Activated B cell treated with CpG ODN at 0.5 μM for 24 hours (primary cell): ENCODE measurements around the gene AAK1. TPM values are rescaled to one million over a fixed set of nuclear protein-coding genes. Genes with fewer than 3 reads are reported as not detected.

Experiments
- ATAC-seq: fragments of 200-7000 bp; cut with Tn5 transposase; one replicate; pipeline ENCODE4 v1.10.0; 2021; ENCODE audit warnings: low read depth, mild to moderate bottlenecking, moderate library complexity
- CTCF ChIA-PET: fragments of 350-600 bp; sonication (Branson Sonifier 250); formaldehyde crosslinking; loops from one replicate; lab custom pipeline; 2021; ENCODE audit warnings: antibody characterized with exemption; lab: Charles Lee
- POLR2A ChIA-PET: fragments of 350-600 bp; sonication (Branson Sonifier 250); formaldehyde crosslinking; loops from one replicate; lab custom pipeline; 2021; ENCODE audit warnings: antibody characterized with exemption; lab: Charles Lee
- DNase-seq: peaks from one replicate; pipeline ENCODE4 v3.0.0; 2022
- H3K27ac Mint-ChIP-seq: one replicate; pipeline ENCODE4 v1.8.0; 2020; ENCODE audit warnings: mixed read lengths
- H3K27me3 Mint-ChIP-seq: one replicate; pipeline ENCODE4 v1.8.0; 2021; ENCODE audit warnings: mixed read lengths
- H3K36me3 Mint-ChIP-seq: one replicate; pipeline ENCODE4 v1.8.0; 2021; ENCODE audit warnings: low read depth, mixed read lengths
- H3K4me1 Mint-ChIP-seq: one replicate; pipeline ENCODE4 v1.8.0; 2021; ENCODE audit warnings: mixed read lengths
- H3K4me3 Mint-ChIP-seq: one replicate; pipeline ENCODE4 v1.8.0; 2020; ENCODE audit warnings: mild to moderate bottlenecking, mixed read lengths
- H3K9me3 Mint-ChIP-seq: one replicate; pipeline ENCODE4 v1.8.0; 2020; ENCODE audit warnings: mixed read lengths
- CTCF ChIP-seq: fragments of 200-600 bp; IDR thresholded peaks from one replicate; pipeline ENCODE4 v1.8.0; 2022; ENCODE audit warnings: antibody characterized with exemption, mild to moderate bottlenecking
- intact Hi-C: fragments of 100-400 bp; cut with micrococcal nuclease; formaldehyde crosslinking; loops from one replicate; pipeline ENCODE4 v1.15.1; 2024
- total RNA-seq: library from RNA; stranded (reverse); gene quantifications from 2 replicates; pipeline ENCODE4 v1.2.3, GENCODE V29; 2022

AAK1 gene
- total RNA-seq, 1 donor from 2014 or later, result 4.7 TPM

DNA sequence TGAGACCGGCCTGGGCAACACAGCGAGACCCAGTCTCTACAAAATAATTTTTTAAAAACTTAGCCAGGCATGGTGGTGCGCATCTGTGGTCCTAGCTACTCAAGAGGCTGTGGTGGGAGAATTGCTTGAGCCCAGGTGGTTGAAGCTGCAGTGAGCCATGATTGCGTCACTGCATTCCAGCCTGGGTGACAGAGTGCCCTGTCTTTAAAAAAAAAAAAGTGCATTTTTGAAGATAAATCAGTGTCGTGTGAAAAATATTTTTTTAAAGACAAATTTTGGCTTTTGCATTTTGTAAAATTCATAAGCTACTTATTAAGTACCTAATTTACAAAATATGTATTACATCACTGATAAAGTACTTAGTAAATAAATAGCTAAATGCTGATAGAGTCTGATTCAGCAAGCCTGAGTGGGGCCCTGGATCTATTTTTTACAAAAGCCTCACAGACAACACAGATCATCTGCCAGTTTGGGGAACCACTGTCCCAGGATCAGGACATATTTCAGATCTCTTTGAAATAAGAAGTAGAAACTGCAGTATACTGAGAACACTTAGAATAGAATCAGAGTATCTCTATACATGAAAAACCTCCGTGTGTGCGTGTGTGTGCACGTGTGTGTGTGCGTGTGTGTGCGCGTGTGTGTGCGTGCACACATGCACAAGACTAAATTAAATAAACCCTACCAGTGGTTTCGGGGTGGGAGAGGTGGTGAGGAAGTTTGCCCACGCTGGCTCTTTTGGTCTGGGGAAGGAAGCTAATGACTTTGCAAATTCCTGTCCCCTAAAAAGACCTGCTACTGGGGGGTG lies 61.6 kb downstream of the AAK1 start:
- no peak for TF ChIP-seq CTCF
- peaks cover 12% of the 10 kb centered on the region for H3K27me3 Mint-ChIP-seq
- no peaks in the 10 kb centered on the region for H3K36me3 Mint-ChIP-seq
- ATAC-seq (no peak), DNase-seq (no peak)
- H3K9me3 Mint-ChIP-seq, result no peaks in the 10 kb centered on the region
- no peak overlapping the region for H3K27ac Mint-ChIP-seq
- CTCF ChIA-PET, result interaction anchor here (0.7 to 3.0 kb wide), 3 partner anchors 17 to 148 kb away, joined by 3 to 13 read pairs (median 3); no protein-coding TSS in a partner anchor
- POLR2A ChIA-PET, result no interaction called here
- no peak overlapping the region for H3K4me3 Mint-ChIP-seq
- intact Hi-C loops, result no loop called here
- H3K4me1 Mint-ChIP-seq, result peaks cover 10% of the 10 kb centered on the region

DNA sequence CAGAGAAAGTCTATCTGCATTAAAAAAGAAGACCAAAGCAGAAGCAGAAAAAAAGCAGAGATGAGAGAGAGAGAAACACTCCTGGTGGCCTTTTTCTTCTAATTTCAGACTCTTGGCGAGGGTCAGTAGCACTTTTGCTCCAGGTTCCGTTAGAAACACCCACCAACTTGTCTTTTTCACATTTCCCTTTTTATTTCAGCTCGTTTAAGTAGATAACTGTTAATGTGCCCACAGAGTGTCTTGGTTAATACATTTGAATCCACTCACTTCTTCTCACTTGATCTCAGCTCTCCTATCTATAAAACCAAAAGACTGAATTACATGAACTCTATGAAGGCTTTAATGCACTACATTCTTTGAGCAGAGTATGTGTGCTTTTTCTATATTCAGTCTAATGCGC lies 63.1 kb downstream of the AAK1 start:
- peaks cover 10% of the 10 kb centered on the region for H3K4me1 Mint-ChIP-seq
- H3K36me3 Mint-ChIP-seq, result no peaks in the 10 kb centered on the region
- intact Hi-C loops, result no loop called here
- H3K27me3 Mint-ChIP-seq, result peaks cover 12% of the 10 kb centered on the region
- ATAC-seq, result no peak
- POLR2A ChIA-PET, result no interaction called here
- no peak for DNase-seq
- CTCF ChIA-PET, result interaction anchor here (1.0 kb wide), 1 partner anchor 16 kb away, joined by 3 read pairs; no protein-coding TSS in a partner anchor
- H3K4me3 Mint-ChIP-seq, result no peak overlapping the region
- TF ChIP-seq CTCF, result no peak
- no peak overlapping the region for H3K27ac Mint-ChIP-seq
- H3K9me3 Mint-ChIP-seq, result no peaks in the 10 kb centered on the region

DNA sequence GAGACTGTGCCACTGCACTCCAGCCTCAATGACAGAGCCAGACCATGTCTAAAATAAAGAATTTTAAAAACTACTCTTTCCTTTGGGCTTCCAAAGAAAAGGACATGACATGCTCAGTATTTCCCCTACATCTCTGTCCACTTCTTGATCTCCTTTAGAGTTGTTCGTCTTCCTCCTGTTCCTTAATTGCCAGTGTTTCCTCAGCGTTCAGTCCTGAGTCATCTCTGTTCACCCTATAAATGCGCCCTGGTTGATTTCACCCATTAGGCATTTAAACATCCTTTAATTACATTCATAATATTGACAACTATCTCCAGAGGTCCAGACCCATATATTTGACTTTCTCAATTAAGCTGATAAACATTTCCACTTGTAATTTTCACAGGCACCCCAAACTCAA lies 64.0 kb downstream of the AAK1 start:
- DNase-seq (no peak), ATAC-seq (no peak)
- intact Hi-C loops, result no loop called here
- no peak for TF ChIP-seq CTCF
- H3K4me1 Mint-ChIP-seq, result peaks cover 10% of the 10 kb centered on the region
- no peaks in the 10 kb centered on the region for H3K9me3 Mint-ChIP-seq
- H3K36me3 Mint-ChIP-seq, result no peaks in the 10 kb centered on the region
- peaks cover 12% of the 10 kb centered on the region for H3K27me3 Mint-ChIP-seq
- no peak overlapping the region for H3K4me3 Mint-ChIP-seq
- no peak overlapping the region for H3K27ac Mint-ChIP-seq
- ChIA-PET CTCF (interaction anchor here (0.6 kb wide), 1 partner anchor 13 kb away, joined by 3 read pairs; no protein-coding TSS in a partner anchor), POLR2A (no interaction called here)

DNA sequence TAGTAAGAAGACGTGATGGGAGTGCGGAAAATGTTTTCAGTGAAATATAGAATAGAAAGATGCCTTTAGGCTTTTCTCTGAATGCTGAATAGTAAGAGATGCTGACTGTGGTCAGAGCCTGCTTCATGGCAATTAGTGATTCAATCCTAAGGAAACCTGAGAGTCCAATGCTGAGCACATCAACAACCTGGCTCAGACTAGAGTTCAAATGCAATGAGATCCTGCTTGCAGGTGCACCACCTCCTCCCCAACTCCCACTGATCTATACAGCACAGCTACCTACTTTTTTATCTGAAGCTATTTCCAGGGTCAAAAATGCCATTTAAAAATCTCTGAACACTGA lies 65.4 kb downstream of the AAK1 start:
- no peak overlapping the region for H3K27ac Mint-ChIP-seq
- ChIA-PET CTCF (no interaction called here), POLR2A (no interaction called here)
- ATAC-seq (no peak), DNase-seq (no peak)
- no peak overlapping the region for H3K4me3 Mint-ChIP-seq
- H3K27me3 Mint-ChIP-seq, result peaks cover 12% of the 10 kb centered on the region
- H3K36me3 Mint-ChIP-seq, result no peaks in the 10 kb centered on the region
- no peak for TF ChIP-seq CTCF
- intact Hi-C loops, result no loop called here
- H3K9me3 Mint-ChIP-seq, result no peaks in the 10 kb centered on the region
- peaks cover 10% of the 10 kb centered on the region for H3K4me1 Mint-ChIP-seq

DNA sequence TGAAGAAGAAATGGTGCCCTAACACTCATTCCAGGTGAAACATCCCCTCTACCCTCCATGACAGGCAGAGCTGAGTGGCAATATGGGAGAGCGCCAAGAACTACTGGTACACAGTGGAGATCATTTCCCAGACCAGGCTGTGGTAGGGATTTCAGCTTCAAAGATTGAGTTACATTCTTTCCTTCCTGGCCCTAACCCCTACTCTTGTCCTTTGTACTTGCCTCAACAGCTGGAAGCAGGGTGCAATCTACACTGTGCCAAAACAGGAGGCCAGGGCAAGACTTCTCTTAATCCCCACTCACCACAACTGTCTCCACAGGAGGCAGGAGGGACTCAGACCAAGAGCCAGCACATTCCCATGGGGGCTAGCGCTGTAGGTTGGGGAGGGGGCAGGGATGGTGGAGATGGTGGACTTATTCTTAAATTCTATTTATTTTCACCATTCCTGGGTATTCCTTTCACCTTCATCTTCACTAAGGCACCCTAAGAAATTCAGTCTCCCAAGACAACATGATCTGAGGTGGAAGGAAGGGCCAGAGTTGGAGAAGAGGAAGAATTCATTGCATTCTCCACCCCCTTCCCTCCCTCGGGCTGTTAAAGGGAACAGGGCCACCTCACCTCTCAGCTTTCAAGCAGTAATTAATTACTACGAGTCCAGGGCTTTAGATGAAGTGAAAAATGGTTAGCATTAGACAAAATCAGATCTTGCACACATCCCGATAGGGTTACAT lies 65.9 kb downstream of the AAK1 start:
- no peak overlapping the region for H3K27ac Mint-ChIP-seq
- no peak overlapping the region for H3K4me3 Mint-ChIP-seq
- H3K9me3 Mint-ChIP-seq, result no peaks in the 10 kb centered on the region
- peaks cover 12% of the 10 kb centered on the region for H3K27me3 Mint-ChIP-seq
- intact Hi-C loops, result no loop called here
- TF ChIP-seq CTCF, result no peak
- no peak for ATAC-seq
- no peaks in the 10 kb centered on the region for H3K36me3 Mint-ChIP-seq
- H3K4me1 Mint-ChIP-seq, result peaks cover 6% of the 10 kb centered on the region
- POLR2A ChIA-PET, result no interaction called here
- CTCF ChIA-PET, result interaction anchor here (2.4 kb wide), 1 partner anchor 12 kb away, joined by 7 read pairs; no protein-coding TSS in a partner anchor
- no peak for DNase-seq
